GM12878 (cell line): Measurements from ENCODE around the gene PRR15.

Experiments
- ATF7 ChIP-seq: fragments of 450-650 bp; IDR thresholded peaks from 2 replicates; pipeline ENCODE4 v1.6.1; 2016; ENCODE audit warnings: low read depth, mild to moderate bottlenecking
- CTCF ChIP-seq, 3 experiments: IDR thresholded peaks in 2 of 3; conservative IDR thresholded peaks in 1 of 3; 2 replicates each; pipeline ENCODE4 v1.5.1; 2011; ENCODE audit warnings: low read depth in 3 of 3, low read length in 3 of 3, mild to moderate bottlenecking in 3 of 3, control low read depth in 2 of 3, moderate library complexity in 2 of 3, inconsistent platforms in 1 of 3, mixed read lengths in 1 of 3; ENCODE audit not compliant: control insufficient read depth in 2 of 3, insufficient read depth in 1 of 3; ENCODE audit errors: extremely low read depth in 1 of 3
- EP300 ChIP-seq, 2 experiments: fragments of 150-350 bp in 1 of 2; IDR thresholded peaks; 2 replicates each; pipeline ENCODE4 v1.6.1; 2011 to 2012; ENCODE audit warnings: low read depth in 2 of 2, low read length in 2 of 2, borderline replicate concordance in 1 of 2, improper control_type of control experiment in 1 of 2, inconsistent platforms in 1 of 2; ENCODE audit not compliant: control insufficient read depth in 1 of 2
- EZH2 ChIP-seq: IDR thresholded peaks from 2 replicates; pipeline ENCODE4 v1.6.1; 2012; ENCODE audit warnings: low read depth, mild to moderate bottlenecking, control low read depth, inconsistent platforms, low read length, borderline replicate concordance; ENCODE audit not compliant: control insufficient read depth
- MAX ChIP-seq: IDR thresholded peaks from 2 replicates; pipeline ENCODE4 v1.6.1; 2012; ENCODE audit warnings: low read depth, low read length, improper control_type of control experiment
- MYC ChIP-seq: IDR thresholded peaks from 2 replicates; pipeline ENCODE4 v1.6.1; 2011; ENCODE audit warnings: mild to moderate bottlenecking, low read length, moderate library complexity, inconsistent platforms; ENCODE audit not compliant: insufficient read depth, insufficient replicate concordance, insufficient read length, severe bottlenecking
- NFYB ChIP-seq: IDR thresholded peaks from 2 replicates; pipeline ENCODE4 v1.6.1; 2011; ENCODE audit warnings: low read depth, mild to moderate bottlenecking, low read length, improper control_type of control experiment, moderate library complexity; ENCODE audit not compliant: insufficient read depth
- POLR2AphosphoS5 ChIP-seq: IDR thresholded peaks from 2 replicates; pipeline ENCODE4 v1.6.1; 2011; ENCODE audit warnings: mild to moderate bottlenecking, low read length, inconsistent platforms
- SRF ChIP-seq, 2 experiments: IDR thresholded peaks; 2 replicates each; pipeline ENCODE4 v1.6.1; 2011; ENCODE audit warnings: low read depth in 2 of 2, low read length in 2 of 2, mild to moderate bottlenecking in 1 of 2, moderate library complexity in 1 of 2
- TF ChIP-seq, protein P1 (sequence below): fragments of 450-650 bp; formaldehyde crosslinking; IDR thresholded peaks from 2 replicates; pipeline ENCODE4 v1.4.0; 2022; ENCODE audit warnings: mild to moderate bottlenecking, moderate library complexity
- TF ChIP-seq, protein P2 (sequence below): IDR thresholded peaks from 2 replicates; pipeline ENCODE4 v1.6.1; 2012; ENCODE audit warnings: mild to moderate bottlenecking, low read depth, low read length

DNA sequence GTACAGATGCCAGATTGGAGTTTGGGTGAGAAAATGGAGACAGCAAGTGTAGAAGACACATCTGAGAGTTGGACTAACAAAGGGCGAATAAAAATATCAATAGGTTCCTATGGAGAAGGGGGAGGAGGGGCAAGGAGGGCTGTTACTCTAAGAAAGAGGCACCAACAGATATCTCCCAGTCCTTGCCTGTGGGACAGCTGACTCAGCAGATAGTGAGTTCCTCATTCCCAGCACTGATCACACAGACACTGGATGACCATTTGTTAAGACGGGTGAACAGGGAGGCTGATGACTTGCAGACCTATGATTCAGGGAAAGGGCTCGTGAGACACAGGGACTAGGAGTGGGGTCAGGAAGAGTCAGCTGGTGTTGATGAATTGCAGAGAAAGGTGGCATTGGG, 5.7 kb upstream of the PRR15 start:
- TF ChIP-seq MYC (no peak), ATF7 (no peak), POLR2AphosphoS5 (no peak), SRF (IDR thresholded peaks at IDR 0.05; ENCODE audit: low read depth in 2 of 2, low read length in 2 of 2) (no peak), NFYB (no peak), CTCF (IDR thresholded peaks at IDR 0.05 in 2 of 3, conservative IDR thresholded peaks at IDR 0.05 in 1 of 3; ENCODE audit: control insufficient read depth in 2 of 3, extremely low read depth in 1 of 3, insufficient read depth in 1 of 3, low read depth in 3 of 3, low read length in 3 of 3) (no peak), EZH2 (no peak), MAX (no peak), EP300 (IDR thresholded peaks at IDR 0.05; ENCODE audit: borderline replicate concordance in 1 of 2, control insufficient read depth in 1 of 2, low read depth in 2 of 2, low read length in 2 of 2) (no peak)
- TF ChIP-seq, protein P1, sequence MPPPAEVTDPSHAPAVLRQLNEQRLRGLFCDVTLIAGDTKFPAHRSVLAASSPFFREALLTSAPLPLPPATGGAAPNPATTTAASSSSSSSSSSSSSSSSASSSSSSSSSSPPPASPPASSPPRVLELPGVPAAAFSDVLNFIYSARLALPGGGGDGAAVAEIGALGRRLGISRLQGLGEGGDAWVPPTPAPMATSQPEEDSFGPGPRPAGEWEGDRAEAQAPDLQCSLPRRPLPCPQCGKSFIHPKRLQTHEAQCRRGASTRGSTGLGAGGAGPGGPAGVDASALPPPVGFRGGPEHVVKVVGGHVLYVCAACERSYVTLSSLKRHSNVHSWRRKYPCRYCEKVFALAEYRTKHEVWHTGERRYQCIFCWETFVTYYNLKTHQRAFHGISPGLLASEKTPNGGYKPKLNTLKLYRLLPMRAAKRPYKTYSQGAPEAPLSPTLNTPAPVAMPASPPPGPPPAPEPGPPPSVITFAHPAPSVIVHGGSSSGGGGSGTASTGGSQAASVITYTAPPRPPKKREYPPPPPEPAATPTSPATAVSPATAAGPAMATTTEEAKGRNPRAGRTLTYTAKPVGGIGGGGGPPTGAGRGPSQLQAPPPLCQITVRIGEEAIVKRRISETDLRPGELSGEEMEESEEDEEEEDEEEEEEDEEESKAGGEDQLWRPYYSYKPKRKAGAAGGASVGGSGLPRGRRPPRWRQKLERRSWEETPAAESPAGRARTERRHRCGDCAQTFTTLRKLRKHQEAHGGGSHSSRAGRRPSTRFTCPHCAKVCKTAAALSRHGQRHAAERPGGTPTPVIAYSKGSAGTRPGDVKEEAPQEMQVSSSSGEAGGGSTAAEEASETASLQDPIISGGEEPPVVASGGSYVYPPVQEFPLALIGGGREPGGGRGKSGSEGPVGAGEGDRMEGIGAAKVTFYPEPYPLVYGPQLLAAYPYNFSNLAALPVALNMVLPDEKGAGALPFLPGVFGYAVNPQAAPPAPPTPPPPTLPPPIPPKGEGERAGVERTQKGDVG (CRISPR knock-in tag): no peak
- TF ChIP-seq, protein P2, sequence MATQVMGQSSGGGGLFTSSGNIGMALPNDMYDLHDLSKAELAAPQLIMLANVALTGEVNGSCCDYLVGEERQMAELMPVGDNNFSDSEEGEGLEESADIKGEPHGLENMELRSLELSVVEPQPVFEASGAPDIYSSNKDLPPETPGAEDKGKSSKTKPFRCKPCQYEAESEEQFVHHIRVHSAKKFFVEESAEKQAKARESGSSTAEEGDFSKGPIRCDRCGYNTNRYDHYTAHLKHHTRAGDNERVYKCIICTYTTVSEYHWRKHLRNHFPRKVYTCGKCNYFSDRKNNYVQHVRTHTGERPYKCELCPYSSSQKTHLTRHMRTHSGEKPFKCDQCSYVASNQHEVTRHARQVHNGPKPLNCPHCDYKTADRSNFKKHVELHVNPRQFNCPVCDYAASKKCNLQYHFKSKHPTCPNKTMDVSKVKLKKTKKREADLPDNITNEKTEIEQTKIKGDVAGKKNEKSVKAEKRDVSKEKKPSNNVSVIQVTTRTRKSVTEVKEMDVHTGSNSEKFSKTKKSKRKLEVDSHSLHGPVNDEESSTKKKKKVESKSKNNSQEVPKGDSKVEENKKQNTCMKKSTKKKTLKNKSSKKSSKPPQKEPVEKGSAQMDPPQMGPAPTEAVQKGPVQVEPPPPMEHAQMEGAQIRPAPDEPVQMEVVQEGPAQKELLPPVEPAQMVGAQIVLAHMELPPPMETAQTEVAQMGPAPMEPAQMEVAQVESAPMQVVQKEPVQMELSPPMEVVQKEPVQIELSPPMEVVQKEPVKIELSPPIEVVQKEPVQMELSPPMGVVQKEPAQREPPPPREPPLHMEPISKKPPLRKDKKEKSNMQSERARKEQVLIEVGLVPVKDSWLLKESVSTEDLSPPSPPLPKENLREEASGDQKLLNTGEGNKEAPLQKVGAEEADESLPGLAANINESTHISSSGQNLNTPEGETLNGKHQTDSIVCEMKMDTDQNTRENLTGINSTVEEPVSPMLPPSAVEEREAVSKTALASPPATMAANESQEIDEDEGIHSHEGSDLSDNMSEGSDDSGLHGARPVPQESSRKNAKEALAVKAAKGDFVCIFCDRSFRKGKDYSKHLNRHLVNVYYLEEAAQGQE: no peak
